M059J (cell line): Measurements from ENCODE around the gene B9D1. TPM values are rescaled to one million over a fixed set of nuclear protein-coding genes. Genes with fewer than 3 reads are reported as not detected.

Experiments
- DNase-seq: peaks from one replicate; pipeline ENCODE4 v3.0.0-alpha.2; 2012; ENCODE audit warnings: low read depth
- total RNA-seq: library from RNA; depleted of rRNA; stranded (reverse); fragments of >200 nt; shearing (Covaris generic); gene quantifications from 2 replicates; pipeline ENCODE4 v1.2.3, GENCODE V29; 2014

Gene B9D1
- total RNA-seq, 1 experiment from 2014 or later, result 20.6 TPM

GRCh38 chr17:19376811-19377210 lies 14.3 kb upstream of the B9D1 start:
- no peak for DNase-seq

GRCh38 chr17:19375732-19376131 lies 13.2 kb upstream of the B9D1 start:
- DNase-seq, result no peak

GRCh38 chr17:19374136-19374535 lies 11.6 kb upstream of the B9D1 start:
- DNase-seq, result no peak

- no peak for DNase-seq
These were observed 10.5 kb upstream of the B9D1 start for GRCh38 chr17:19372866-19373504.

- DNase-seq, result no peak
These were observed 9.9 kb upstream of the B9D1 start for GRCh38 chr17:19372439-19372838.

GRCh38 chr17:19372011-19372370 lies 9.5 kb upstream of the B9D1 start:
- DNase-seq, result no peak

- DNase-seq, result no peak
These were observed 8.9 kb upstream of the B9D1 start for GRCh38 chr17:19371259-19372010.

GRCh38 chr17:19370493-19370960 lies 8.0 kb upstream of the B9D1 start:
- DNase-seq, result peak; percentile 45

GRCh38 chr17:19369846-19370492 lies 7.4 kb upstream of the B9D1 start:
- DNase-seq, result no peak

- DNase-seq, result no peak
These were observed 6.7 kb upstream of the B9D1 start for GRCh38 chr17:19369107-19369778.

GRCh38 chr17:19368229-19368628 lies 5.7 kb upstream of the B9D1 start:
- no peak for DNase-seq

GRCh38 chr17:19366637-19366972 lies 4.1 kb upstream of the B9D1 start:
- no peak for DNase-seq

- DNase-seq, result no peak
These were observed 3.5 kb upstream of the B9D1 start for GRCh38 chr17:19365833-19366636.

GRCh38 chr17:19365499-19365817 lies 2.9 kb upstream of the B9D1 start:
- DNase-seq, result no peak

- DNase-seq, result no peak
These were observed 2.4 kb upstream of the B9D1 start for GRCh38 chr17:19364699-19365498.

- DNase-seq, result no peak
These were observed 1.0 kb upstream of the B9D1 start for GRCh38 chr17:19363460-19364035.

GRCh38 chr17:19363114-19363438 lies 553 bp upstream of the B9D1 start:
- DNase-seq, result no peak

GRCh38 chr17:19361944-19362276 lies 613 bp downstream of the B9D1 start:
- no peak for DNase-seq

GRCh38 chr17:19361326-19361725 lies 1.2 kb downstream of the B9D1 start:
- no peak for DNase-seq

- no peak for DNase-seq
These were observed 1.8 kb downstream of the B9D1 start for GRCh38 chr17:19360772-19361171.

- no peak for DNase-seq
These were observed 2.7 kb downstream of the B9D1 start for GRCh38 chr17:19359856-19360255.
